ENCODE results near the gene AIFM2.
"Not testable (repeated sequence)": the region's sequence is repeated elsewhere in the genome, so short reads cannot be mapped to it uniquely, and the experiment has no call there.

Gene AIFM2

GRCh38 chr10:70132098-70133029, at the start of gene AIFM2:
Gene AIFM2, minus strand, starts transcription at chr10:70132825. Its CDS starts 8,741 bp downstream, at chr10:70124084.
- peak; percentile 24 for DNase-seq (ENCODE audit: low spot score)

- not testable (repeated sequence) for DNase-seq (ENCODE audit: low spot score)
These were observed 46.6 kb upstream of the AIFM2 start for GRCh38 chr10:70179209-70179608.

GRCh38 chr10:70178139-70178725, 45.6 kb upstream of the AIFM2 start:
- no peak for DNase-seq (ENCODE audit: low spot score)

- no peak for DNase-seq (ENCODE audit: low spot score)
These were observed 43.8 kb upstream of the AIFM2 start for GRCh38 chr10:70176441-70176840.

GRCh38 chr10:70175516-70175915, 42.9 kb upstream of the AIFM2 start:
- no peak for DNase-seq (ENCODE audit: low spot score)

- peak; percentile 57 for DNase-seq (ENCODE audit: low spot score)
These were observed 41.6 kb upstream of the AIFM2 start for GRCh38 chr10:70174058-70174741.

- no peak for DNase-seq (ENCODE audit: low spot score)
These were observed 37.2 kb upstream of the AIFM2 start for GRCh38 chr10:70169649-70170364.

GRCh38 chr10:70169011-70169410, 36.4 kb upstream of the AIFM2 start:
- DNase-seq (ENCODE audit: low spot score) = peak; percentile 31

GRCh38 chr10:70167246-70167645, 34.6 kb upstream of the AIFM2 start:
- DNase-seq (ENCODE audit: low spot score) = no peak

GRCh38 chr10:70166394-70166793, 33.8 kb upstream of the AIFM2 start:
- no peak for DNase-seq (ENCODE audit: low spot score)

GRCh38 chr10:70164163-70164562, 31.5 kb upstream of the AIFM2 start:
- DNase-seq (ENCODE audit: low spot score) = no peak

GRCh38 chr10:70163448-70163847, 30.8 kb upstream of the AIFM2 start:
- DNase-seq (ENCODE audit: low spot score) = no peak

GRCh38 chr10:70162892-70163201, 30.2 kb upstream of the AIFM2 start:
- DNase-seq (ENCODE audit: low spot score) = peak; percentile 66

GRCh38 chr10:70162151-70162891, 29.7 kb upstream of the AIFM2 start:
- no peak for DNase-seq (ENCODE audit: low spot score)

GRCh38 chr10:70160798-70161197, 28.2 kb upstream of the AIFM2 start:
- DNase-seq (ENCODE audit: low spot score) = no peak

GRCh38 chr10:70159366-70159765, 26.7 kb upstream of the AIFM2 start:
- not testable (repeated sequence) for DNase-seq (ENCODE audit: low spot score)

GRCh38 chr10:70158113-70158512, 25.5 kb upstream of the AIFM2 start:
- DNase-seq (ENCODE audit: low spot score) = no peak

GRCh38 chr10:70155255-70155838, 22.7 kb upstream of the AIFM2 start:
- no peak for DNase-seq (ENCODE audit: low spot score)

GRCh38 chr10:70148516-70148915, 15.9 kb upstream of the AIFM2 start:
- DNase-seq (ENCODE audit: low spot score) = no peak

- DNase-seq (ENCODE audit: low spot score) = no peak
These were observed 14.6 kb upstream of the AIFM2 start for GRCh38 chr10:70147259-70147625.
